NT2/D1 (cell line): Measurements from ENCODE around the gene RRAS.

Source experiments
- DNase-seq: peaks from one replicate; pipeline ENCODE4 v3.0.0-alpha.2; 2011; ENCODE audit warnings: low read depth, low spot score
- H3K27me3 ChIP-seq: 2 replicates; pipeline ENCODE4 v1.6.0; 2011; ENCODE audit warnings: mild to moderate bottlenecking; ENCODE audit not compliant: insufficient read length, insufficient read depth
- H3K36me3 ChIP-seq: 2 replicates; pipeline ENCODE4 v1.6.1; 2011; ENCODE audit warnings: mild to moderate bottlenecking, low read length, mixed read lengths; ENCODE audit not compliant: insufficient read depth, insufficient read length
- H3K4me1 ChIP-seq: 2 replicates; pipeline ENCODE4 v1.5.1; 2011; ENCODE audit not compliant: insufficient read depth, insufficient read length
- H3K4me3 ChIP-seq: 2 replicates; pipeline ENCODE4 v1.5.1; 2011; ENCODE audit warnings: low read depth; ENCODE audit not compliant: insufficient read length
- H3K9ac ChIP-seq: 2 replicates; pipeline ENCODE4 v1.6.0; 2011; ENCODE audit warnings: low read depth; ENCODE audit not compliant: insufficient read length
- H3K9me3 ChIP-seq: 2 replicates; pipeline ENCODE4 v1.5.1; 2011; ENCODE audit warnings: mild to moderate bottlenecking, low read length; ENCODE audit not compliant: insufficient read depth
- SUZ12 ChIP-seq: IDR thresholded peaks from 2 replicates; pipeline ENCODE4 v1.6.1; 2011; ENCODE audit not compliant: insufficient read length, insufficient read depth; ENCODE audit errors: extremely low read depth
- YY1 ChIP-seq: IDR thresholded peaks from 2 replicates; pipeline ENCODE4 v1.6.1; 2011; ENCODE audit not compliant: insufficient read length, insufficient read depth
- ZNF274 ChIP-seq: IDR thresholded peaks from 2 replicates; pipeline ENCODE4 v1.6.1; 2011; ENCODE audit warnings: mild to moderate bottlenecking, low read depth, low read length

The RRAS gene

DNA sequence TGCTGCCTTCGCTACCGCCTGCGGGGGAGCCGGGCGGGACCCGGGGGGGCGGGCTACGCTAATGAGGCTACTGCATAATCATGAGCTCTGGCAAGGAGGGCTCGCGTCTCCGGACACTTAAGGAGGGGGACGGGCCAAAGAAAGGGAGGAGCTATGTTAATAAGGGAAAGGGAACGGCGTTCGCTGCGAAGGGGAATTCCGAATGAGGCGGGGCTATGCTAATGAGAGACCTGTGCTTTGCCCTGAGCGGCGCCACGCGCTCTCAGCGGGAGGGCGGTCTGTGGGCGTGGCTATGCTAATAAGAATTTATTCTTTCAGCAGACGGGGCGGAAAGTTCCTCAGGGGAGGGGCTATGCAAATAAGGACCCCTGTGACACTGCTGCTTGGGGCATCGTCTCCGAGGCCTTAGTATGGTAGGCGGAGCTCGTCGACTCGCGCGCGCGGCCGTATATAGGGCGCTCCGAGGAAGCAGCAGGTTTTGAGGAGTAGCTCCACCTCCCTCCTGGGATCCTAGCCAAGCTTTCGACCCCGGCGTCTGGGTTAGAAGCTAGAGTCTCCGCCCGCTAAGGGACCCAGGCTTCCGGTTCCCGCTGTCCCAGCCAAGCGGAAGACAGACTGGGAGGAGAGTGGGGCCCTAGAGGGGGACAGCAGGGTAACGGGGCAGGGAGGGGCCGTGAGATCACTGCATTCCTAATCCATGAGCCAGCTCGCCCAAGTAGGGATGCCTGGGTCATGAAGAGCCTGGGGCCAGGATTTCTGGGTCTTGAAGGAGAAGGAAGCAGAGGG is at the start of gene RRAS:
TSS of gene RRAS (minus strand) at position 31 of the 786 bp plus-strand sequence. CDS start 45 bp downstream, outside the sequence.
- Histone ChIP-seq H3K36me3 (peaks cover 32% of the 10 kb centered on the region), H3K4me1 (peaks cover 9% of the 10 kb centered on the region), H3K27me3 (no peaks in the 10 kb centered on the region), H3K9me3 (no peaks in the 10 kb centered on the region), H3K4me3 (peak within 1 kb of the TSS; percentile 68), H3K9ac (peak within 1 kb of the TSS; percentile 86)
- TF ChIP-seq ZNF274 (no peak), SUZ12 (no peak), YY1 (no peak)
- DNase-seq, result peak; percentile 97

DNA sequence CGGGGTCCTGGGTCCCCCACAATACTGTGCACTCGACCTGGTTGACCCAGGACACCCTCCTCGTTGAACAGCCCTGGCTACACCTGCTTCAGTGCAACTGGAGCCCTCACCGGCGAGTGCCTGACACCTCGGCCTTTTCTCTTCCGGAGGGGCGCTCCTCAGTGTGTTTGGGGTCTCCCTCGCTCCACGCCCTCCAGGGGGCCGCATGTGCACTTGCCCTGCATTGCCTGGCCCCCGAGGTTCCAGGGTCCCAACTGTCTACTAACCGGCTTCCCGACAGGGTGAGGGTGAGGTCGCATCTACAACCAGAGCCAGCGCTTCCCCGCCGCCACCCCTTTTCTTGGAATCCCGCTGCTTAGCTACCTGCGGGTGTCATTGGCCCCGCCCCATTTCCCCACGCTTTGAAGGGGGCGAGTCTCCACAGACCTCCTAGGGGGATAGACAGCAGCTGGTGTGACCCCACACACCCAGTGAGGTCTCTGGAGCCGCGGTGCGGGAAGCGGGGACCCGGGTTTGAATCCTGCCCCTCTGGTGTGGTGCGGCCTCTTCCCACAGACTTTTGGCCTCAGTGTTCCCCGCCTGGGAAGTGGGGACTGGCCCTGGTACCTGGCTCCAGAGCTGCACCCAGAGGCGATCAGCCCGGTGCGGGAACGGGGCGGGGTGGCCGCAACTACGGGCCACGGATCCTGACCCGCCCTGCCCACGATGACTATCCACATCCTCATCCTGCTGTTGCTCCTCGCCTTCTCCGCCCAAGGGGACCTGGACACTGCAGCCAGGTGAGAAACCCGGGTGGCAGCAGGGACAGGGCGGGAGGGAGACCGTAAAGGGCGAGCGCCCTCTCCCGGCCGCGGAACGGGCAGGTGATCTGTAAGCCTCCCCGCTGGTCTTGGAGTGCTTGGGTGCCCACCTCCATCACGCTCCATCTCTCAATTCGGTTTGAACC is 49.5 kb upstream of the RRAS start, which contains the start of gene ADM5:
TSS of gene ADM5 (plus strand) at position 462 of the 946 bp plus-strand sequence. CDS start at position 706, 244 bp downstream.
- no peak for DNase-seq
- Histone ChIP-seq H3K27me3 (no peaks in the 10 kb centered on the region), H3K36me3 (peaks cover 52% of the 10 kb centered on the region), H3K4me3 (peak within 1 kb of the TSS; percentile 60), H3K9ac (peak within 1 kb of the TSS; percentile 88), H3K4me1 (peaks cover 22% of the 10 kb centered on the region), H3K9me3 (no peaks in the 10 kb centered on the region)
- TF ChIP-seq YY1 (no peak), ZNF274 (no peak), SUZ12 (no peak)

DNA sequence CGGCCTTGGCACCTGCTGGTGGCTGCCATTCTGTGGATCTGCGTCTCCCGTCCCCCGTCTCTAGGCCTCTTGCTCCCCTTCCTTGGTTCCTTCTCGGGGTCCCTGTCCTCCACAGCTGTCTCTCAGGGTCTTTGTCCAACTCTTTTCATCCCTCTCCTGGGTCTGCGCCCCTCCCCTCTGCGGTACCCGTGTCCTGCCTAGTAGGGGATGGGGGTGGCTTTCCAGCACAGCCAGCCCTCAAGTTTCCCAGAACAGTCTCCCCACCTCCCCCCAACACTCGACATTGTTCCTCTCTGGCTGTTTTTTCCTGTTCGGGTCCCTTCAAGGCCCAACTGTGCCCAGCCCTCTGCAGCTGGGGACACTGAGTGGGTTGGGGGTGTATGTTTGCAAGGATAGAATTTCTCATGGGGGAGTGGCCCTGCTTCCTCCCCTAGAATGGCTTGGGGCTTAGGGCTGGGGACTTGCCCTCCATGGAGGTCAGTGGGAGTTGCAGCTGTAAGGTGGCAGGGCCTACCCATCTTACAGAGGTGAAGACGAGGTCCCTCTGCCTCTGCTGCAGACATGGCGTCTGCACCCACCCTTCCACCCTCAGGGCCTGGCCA is 48.7 kb upstream of the RRAS start:
- no peaks in the 10 kb centered on the region for H3K27me3 ChIP-seq
- H3K4me3 ChIP-seq, result peak overlapping the region; percentile 8
- H3K9ac ChIP-seq, result peak overlapping the region; percentile 21
- H3K36me3 ChIP-seq, result peaks cover 60% of the 10 kb centered on the region
- no peak for TF ChIP-seq YY1
- no peak for TF ChIP-seq SUZ12
- no peak for TF ChIP-seq ZNF274
- peaks cover 27% of the 10 kb centered on the region for H3K4me1 ChIP-seq
- DNase-seq, result no peak
- no peaks in the 10 kb centered on the region for H3K9me3 ChIP-seq

DNA sequence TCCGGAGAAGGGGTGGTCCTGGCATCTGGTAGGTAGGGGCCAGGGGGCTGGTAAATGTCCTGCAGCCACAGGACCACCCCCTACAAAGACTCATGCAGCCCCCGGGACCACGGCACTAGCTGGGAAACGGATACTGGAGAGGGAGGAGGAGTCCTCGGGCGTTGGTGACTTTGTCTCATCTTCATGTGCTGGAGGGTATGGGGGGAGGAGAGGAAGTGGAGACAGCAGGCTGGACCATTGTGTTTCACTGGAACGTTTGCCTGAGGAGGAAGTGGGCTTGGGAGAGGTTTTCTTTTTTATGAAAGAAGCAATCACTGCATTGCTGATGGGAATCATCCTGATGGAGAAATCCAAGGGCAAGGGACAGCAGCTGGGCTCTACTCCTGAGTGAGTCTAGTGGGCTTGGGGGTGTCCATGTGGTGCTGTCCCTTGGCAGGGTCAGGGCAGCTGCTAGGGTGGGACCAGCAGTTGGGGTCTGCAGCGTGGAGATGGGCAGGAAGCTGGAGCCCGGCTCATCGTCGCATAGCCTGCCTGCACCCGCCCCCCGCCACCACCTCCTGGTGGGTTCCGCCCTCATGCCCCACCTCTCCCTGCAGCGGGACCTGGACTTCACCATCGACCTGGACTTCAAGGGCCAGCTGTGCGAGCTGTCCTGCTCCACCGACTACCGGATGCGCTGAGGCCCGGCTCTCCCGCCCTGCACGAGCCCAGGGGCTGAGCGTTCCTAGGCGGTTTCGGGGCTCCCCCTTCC is 47.8 kb upstream of the RRAS start:
- DNase-seq, result no peak
- H3K36me3 ChIP-seq, result peaks cover 66% of the 10 kb centered on the region
- H3K27me3 ChIP-seq, result no peaks in the 10 kb centered on the region
- H3K4me1 ChIP-seq, result peaks cover 27% of the 10 kb centered on the region
- no peak overlapping the region for H3K9ac ChIP-seq
- H3K9me3 ChIP-seq, result no peaks in the 10 kb centered on the region
- no peak for TF ChIP-seq ZNF274
- TF ChIP-seq SUZ12, result no peak
- TF ChIP-seq YY1, result no peak
- no peak overlapping the region for H3K4me3 ChIP-seq

DNA sequence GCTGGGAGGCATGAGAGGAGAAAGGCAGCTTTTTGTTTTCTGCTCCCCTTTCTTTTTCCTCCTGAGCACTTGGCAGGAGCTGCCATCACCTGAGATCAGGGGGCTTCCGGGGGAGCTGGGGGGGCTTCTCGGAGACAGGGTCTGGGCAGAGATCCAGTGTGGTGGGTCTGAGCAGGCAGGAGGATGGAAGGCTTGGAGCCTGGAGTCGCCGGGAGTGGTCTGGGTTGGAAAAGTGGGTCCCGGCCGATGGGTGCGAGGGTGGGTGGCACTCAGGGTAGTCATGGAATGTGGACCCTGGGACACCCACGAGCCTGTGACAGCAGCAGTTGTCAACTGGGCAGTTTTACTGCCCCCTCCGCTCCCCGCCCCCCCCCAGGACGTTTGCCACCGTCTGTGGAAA is 47.2 kb upstream of the RRAS start:
- H3K9me3 ChIP-seq, result no peaks in the 10 kb centered on the region
- H3K4me3 ChIP-seq, result no peak overlapping the region
- H3K4me1 ChIP-seq, result peaks cover 27% of the 10 kb centered on the region
- no peak for DNase-seq
- no peak overlapping the region for H3K9ac ChIP-seq
- H3K36me3 ChIP-seq, result peaks cover 72% of the 10 kb centered on the region
- H3K27me3 ChIP-seq, result no peaks in the 10 kb centered on the region
- TF ChIP-seq ZNF274 (no peak), YY1 (no peak), SUZ12 (no peak)

DNA sequence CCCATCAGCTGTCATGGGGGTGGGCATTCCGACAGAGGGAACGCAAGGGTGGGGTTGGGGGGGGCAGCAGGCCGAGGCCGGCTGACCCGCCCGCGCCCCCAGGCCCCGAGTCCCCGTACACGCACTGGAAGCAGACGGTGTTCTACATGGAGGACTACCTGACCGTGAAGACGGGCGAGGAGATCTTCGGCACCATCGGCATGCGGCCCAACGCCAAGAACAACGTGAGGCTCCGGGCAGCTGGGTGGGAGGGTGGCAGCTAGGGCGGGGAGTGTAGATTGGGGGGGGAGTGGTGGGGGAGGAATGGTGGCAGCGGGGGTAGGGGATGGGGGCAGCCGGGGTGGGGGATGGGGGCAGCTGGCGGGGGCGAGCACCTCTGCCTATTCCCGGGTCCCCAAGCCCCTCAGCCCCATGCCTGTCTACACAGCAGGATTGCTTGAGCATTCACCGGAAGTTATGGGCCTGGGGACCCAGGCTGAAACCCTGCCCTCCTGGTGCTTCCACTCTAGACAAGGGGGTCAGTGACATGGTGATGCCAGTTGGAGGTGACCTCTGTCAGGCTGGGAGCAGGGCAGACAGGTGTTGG is 46.7 kb upstream of the RRAS start:
- H3K9me3 ChIP-seq, result no peaks in the 10 kb centered on the region
- TF ChIP-seq YY1, result no peak
- TF ChIP-seq ZNF274, result no peak
- TF ChIP-seq SUZ12, result no peak
- no peak for DNase-seq
- peaks cover 27% of the 10 kb centered on the region for H3K4me1 ChIP-seq
- no peaks in the 10 kb centered on the region for H3K27me3 ChIP-seq
- no peak overlapping the region for H3K4me3 ChIP-seq
- H3K9ac ChIP-seq, result no peak overlapping the region
- H3K36me3 ChIP-seq, result peaks cover 78% of the 10 kb centered on the region
